ENCODE measurements around the gene COBL.

DNA sequence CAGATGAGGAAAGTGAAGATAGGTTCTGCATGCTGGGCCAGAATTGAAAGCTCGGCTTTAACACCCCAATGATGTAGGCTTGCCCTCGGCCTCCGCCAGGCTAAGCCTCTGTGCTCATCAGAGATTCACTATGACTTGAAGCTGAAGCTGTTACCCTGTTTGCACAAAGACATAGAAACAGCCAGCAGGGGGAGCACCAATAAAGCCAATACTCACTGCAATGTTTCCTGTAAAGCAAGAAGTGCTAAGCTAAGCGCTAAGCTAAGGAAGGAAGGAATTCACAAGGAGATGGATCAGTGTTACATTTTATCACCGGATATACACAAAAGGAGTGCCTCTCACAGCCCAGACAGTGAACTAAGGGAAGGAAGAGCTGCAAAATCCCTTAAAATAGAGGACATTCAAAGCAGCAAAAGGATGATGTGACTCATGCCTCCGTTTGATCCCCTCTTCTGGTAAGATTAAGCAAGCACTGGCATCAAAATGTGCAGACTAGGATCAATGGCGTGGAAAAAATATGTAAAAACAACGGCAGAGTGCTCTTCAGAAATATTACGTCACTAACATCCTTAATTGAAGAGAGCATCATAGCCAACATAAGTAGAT, 153.8 kb downstream of the COBL start:
- TF ChIP-seq, protein P1, sequence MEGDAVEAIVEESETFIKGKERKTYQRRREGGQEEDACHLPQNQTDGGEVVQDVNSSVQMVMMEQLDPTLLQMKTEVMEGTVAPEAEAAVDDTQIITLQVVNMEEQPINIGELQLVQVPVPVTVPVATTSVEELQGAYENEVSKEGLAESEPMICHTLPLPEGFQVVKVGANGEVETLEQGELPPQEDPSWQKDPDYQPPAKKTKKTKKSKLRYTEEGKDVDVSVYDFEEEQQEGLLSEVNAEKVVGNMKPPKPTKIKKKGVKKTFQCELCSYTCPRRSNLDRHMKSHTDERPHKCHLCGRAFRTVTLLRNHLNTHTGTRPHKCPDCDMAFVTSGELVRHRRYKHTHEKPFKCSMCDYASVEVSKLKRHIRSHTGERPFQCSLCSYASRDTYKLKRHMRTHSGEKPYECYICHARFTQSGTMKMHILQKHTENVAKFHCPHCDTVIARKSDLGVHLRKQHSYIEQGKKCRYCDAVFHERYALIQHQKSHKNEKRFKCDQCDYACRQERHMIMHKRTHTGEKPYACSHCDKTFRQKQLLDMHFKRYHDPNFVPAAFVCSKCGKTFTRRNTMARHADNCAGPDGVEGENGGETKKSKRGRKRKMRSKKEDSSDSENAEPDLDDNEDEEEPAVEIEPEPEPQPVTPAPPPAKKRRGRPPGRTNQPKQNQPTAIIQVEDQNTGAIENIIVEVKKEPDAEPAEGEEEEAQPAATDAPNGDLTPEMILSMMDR (IDR thresholded peaks at IDR 0.05): peak; percentile 90
- TF ChIP-seq EZH2phosphoT487 (IDR thresholded peaks at IDR 0.05) (no peak), EZH2 (IDR thresholded peaks at IDR 0.05) (no peak)
